ENCODE results near the gene CMSS1.

The CMSS1 gene

DNA sequence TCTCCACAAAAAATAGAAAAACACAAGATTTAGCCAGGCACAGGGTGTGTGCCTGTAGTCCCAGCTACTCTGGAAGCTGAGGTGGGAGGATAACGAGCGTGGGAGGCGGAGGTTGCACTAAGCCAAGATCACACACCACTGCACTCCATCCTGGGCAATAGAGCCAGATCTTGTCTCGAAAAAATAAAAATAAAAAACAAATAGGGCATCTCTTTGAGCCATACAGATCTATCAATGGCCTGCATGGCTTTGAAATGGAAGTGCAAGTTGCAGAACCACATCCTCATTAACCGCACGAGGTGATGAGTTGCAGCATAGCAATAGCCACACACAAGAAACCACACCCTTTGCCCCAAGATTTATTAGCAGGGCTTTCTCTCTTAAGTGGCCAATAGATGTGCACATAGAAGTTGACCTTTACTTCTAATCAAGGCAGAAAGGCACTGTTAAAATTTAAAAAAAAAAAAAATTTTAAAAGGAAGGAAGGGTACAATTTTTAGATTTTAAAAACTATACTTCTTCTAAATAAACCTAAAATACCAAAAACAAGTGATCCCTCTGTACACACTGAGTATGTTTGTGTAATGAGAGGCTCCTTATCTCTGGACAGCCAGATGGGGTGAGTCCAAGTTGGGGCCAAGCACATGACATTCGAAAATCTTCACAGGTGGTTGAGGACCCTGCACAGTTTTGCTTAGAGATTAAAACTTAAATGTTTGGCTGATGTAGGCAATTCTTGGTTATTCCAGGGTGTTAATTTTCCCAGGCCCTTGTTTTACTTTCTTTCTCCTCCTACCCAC lies 243.2 kb downstream of the CMSS1 start:
- no peak for DNase-seq

DNA sequence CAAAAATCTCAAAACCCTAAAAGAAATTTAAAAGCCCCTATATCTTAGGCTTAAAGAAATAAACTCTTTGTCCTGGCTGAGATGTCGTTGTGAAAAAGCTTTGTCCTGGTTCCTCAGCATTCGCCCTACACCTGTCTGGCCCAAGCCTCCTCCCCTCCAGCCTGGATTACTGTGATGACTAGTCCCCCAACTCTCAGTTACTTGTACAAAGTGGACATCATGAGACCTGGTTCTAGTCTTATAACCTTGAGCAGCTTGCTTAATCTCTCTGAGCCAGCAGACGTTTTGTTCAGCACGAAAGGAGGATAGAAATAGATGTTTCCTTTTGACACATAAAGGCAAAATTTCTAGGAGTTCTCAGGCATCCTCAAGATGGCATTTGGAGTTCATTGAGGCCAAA lies 245.0 kb downstream of the CMSS1 start:
- no peak for DNase-seq

DNA sequence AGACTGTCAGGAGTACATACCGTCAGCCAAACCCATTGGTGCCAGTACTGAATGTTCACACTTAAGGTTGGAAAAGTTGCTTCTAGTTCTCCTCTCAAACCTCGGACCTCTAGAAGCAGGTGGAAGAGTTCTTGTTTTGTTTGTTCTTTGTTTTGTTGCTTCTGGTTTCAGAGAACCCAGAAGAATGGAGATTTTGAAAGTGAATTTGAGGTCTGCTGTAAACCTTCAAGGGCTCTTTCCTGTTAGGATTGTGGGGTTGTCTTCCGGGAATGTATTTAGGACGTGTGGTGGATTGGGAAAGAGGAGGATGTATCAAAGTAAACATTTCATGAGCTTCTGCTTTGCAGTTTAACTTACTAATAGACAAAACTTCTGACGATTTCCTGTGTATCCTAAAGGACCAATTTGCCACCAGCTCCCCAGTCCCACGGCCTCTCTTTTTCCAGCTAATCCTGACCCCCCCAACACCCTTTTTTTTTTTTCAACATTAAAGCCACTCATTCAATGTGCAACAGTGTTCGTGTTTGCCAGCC lies 246.3 kb downstream of the CMSS1 start:
- no peak for DNase-seq

DNA sequence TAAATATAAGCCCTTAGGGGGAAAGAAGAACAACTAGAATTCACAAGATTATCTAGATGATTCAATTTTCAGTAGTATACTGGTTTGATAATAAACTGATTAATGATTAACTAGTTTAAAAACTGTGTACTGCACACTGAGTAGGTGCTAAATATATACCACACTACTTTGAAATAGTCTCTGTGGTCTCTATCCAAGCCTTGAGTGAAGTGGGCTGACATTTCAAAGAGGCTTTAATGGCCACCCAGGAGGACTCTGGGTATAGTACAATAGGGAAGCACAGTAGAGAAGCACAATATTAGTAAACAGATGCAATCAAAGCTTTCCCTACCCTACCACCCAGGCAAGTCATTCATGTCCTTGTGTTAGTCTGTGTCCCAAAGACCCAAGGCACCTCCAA lies 249.9 kb downstream of the CMSS1 start:
- no peak for DNase-seq

DNA sequence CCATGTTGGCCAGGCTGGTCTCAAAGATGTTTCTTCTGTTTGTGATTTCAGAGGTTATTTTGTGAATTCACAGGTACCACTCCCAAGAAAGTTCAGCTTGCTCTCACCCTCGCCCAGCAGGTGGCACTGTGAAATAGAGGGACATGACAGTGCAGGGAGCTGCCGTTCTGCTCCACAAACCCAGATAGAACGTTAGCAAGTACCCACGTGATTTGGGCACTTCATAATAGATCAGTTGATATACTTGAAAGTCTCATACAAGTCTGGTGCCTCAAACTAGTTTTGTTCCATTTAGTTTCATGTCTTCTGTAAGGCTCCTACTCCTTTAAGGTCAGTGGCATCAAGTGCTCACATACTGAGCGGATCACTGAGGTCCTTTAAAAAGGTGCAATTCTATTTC lies 251.2 kb downstream of the CMSS1 start:
- peak; percentile 60 for DNase-seq

DNA sequence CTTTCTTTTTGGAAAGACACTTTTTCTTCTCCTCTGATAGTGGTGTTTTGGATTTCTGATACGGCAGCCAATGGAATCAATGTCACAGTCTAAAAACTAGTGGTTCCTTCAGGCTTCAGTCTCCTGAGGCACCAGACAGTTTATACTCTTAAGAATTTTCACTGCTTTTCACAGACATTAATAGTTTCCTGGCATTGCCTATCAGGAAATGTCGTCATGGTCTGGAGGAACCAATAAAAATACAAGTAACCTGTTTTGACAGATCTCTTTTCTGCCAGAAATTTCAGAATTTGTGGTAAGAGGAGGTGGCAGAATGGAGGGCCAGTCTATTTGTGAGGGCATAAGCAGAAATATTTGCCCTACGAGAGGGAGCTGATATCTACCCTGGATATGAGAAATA lies 251.8 kb downstream of the CMSS1 start:
- DNase-seq: no peak

DNA sequence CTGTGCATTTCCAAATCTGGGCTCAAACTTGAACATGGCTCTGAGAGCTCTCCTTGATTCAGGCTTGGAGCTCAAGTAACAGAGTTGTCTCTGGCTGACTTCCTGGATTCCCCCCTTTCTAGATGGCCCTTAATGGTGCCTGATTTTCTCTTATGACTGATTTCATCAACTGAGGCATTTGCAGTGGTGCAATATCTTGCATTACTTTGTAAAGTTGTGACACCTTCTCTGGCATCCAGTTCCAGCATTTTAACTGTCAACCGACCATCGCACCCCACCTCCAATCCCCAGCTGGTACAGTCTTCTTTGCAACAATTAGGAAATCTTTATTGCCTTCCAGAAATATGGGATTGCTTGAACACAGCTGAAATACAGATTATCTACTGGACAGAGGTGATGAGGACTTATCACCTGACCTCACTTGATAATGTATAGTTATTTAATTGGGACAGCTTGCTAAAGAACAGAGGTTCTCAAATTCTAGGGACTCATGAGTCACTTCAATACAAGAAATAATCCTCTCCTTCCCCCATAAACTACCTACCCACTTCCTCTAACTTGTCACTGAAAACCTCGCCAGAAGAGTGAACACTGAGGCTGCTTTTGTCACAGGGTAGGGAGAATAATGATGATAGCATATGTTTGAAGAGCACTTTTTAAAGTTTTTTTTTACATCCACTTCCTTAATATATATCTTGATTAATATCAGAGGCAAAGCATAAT lies 254.8 kb downstream of the CMSS1 start:
- no peak for DNase-seq

DNA sequence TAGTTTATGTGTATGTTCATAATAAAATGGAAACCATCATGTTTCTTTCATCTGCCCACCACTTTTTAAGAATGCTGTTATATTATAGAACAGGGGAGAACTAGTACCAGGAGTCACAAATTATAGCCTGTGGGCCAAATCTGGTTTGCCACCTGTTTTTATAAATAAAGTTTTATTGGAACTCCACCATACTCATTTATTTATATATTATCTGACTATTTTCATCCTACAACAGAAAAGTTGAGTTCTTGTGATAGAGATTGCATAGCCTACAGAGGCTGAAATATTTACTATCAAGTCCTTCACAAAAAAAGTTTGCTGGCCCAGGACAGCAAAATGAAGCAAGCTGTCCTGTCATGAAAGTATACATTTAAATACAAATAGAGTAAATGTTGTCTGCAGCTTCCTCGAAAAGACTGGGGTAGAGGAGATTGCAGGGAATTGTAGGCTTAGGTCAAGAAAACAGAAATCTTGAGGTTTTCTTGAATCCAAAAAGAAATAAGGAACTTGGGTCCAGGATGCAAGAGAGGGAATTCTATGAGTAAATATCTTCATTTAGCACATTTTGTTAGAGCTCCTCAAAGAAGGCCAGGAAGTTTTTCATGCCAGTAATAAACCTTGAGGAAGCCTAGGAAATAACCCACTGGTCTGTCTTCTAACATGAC lies 255.5 kb downstream of the CMSS1 start:
- no peak for DNase-seq

DNA sequence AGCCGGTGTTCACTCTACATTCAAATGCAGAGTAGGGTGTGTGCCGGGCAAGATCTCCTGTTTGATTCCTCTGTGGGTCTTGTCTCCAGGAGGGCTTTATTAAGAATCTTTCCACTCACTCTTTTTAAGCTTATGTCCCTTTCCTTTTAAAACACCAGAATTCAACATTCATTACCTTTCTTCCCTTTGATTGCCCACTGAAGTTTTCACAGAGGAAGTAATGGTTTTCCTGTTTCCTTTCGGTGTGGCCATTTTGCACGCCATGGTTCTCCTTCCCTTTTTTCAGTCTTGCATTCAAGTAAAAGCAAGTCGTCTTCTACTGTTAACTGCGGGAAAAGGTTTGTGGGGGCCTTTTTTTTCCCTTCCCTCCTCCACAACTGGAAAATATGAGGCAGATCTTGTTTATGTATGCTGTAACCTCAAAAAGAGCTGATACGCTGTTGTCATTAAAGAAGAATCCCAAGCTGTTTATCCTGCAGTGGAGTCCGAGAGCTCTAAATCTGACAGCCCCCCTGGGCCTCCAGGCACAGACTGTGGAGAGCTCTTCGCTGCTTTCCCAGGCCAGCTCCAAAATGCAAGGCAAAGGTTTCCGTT lies 256.1 kb downstream of the CMSS1 start:
- peak; percentile 4 for DNase-seq

DNA sequence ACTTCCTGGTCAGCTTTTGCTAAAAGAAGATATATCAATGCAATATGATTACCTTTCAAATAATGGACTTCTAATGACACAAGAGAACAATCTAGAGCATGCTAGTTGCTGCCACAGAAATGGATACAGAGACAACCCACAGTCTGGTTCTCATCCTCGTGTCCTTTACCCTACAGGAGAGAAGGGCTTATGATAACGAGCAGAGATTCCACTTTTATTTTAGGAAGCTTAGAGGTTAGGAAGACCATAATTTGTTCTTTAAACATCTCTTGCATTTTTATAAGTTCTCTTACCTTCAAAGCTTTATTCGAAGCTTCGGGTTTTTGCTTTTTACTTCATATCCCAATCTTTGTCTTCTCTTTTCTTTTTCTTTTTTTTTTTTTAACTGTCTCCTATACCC lies 257.5 kb downstream of the CMSS1 start:
- no peak for DNase-seq

DNA sequence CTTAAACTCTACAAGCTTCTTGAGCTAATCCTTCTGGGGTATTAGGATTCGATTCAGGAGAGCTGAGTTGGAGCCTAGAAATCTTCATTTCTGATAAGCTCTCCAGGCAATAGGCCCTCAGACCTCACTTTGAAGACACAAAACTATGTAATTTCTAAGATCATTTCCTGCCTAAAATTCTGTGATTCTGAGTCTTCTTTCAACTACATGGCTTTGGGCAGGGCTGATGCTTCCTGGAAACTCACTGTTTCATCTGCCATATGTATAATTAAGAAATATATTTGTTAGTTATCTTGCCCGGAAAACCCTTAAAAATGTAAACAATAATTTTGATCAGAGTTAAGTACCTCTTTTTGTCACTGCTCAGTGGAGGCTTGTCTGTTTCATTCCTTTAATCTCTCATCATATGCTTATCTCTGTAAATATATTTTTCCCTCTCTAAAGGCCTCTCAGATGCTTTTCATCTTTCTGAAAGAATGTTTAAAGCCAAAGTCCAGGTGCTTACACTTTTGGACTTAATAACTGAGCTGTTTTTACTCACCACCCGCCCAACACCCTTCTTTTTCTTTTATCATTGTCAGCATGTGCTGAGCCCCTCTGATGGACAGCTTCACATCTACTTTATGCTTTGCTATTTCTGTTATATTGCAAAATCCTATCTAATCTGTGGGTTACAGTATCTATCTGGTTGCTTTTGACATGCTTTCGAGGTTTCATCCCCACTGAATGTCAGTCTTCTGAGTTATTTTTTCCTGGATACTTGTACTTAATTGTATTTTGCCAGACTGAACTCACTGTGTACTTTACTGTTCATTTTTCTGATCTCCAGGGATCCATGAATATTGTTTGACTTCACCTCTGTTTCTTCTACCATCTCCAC lies 258.4 kb downstream of the CMSS1 start:
- no peak for DNase-seq

DNA sequence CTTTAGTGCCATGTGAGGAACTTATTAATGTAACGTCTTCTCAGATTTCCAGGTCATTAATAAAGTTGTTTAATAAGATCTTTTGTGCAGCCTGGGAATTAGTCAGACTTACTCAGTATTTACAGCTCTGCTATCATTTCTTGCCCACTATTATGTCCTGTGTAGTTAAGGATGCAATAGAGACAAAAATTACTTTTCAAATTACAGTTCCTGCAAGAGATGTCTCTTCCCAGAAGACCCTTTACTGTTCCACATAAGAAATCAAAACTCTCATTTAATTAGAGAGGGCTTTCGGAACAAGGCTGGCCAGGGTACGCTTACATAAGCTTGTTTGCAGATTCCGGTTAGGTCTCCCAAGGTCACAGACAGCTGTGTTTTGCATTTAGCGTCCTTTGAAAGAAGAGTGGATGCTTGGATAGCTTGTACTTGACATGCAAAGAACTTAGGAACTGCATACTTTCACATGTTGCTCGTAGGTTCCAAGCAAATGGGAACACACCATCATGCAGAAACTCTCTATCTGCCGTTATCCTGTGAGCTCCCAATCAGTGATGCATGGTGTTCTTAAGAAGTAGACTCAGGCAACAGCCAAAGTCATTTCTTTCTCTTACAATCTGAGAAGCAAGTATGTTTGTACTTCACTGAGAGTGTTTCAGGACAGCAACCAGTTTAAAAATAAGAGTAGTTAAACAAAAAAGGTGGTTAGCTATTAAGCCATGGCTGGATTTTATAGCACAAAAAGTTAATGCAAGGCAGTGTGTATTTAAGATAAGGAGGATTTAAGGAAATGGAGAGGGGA lies 259.3 kb downstream of the CMSS1 start:
- DNase-seq: no peak

DNA sequence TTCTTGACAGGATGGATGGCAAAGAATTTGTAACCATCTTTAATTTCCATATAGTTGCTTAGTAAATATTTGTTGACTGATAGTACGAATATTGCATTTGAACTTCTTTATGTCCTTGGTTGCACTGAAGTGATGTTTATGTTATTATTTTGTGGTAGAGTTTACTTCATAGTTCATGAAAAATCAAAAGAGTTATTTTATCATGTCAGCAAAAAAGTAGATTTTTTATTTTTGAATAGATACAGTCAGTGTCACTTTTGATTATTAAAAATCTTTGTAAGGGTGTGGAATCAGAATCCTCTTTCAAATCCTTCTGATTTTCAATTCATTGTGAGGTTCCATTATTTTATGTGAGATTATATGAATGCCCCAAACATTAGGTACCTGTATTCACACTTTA lies 261.7 kb downstream of the CMSS1 start:
- DNase-seq: no peak

DNA sequence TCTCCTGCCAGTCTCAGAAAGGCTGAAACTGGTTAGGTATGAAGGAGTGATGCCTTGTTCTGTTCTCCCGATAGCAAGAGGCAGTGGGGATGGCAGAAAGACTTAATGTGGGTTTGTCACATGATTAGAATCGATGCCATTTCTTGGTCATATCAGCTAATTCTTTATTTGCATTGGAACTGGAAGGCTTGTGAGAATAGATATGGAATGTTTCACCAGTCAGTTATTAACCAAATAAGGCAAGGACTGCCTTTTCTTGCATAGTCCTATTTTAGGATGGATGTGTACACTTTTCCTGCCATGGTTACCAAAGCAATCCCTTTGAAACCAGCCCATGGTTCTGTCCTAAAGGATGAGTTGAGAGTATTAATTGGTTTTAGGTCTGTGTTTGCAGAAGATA lies 262.9 kb downstream of the CMSS1 start:
- no peak for DNase-seq

DNA sequence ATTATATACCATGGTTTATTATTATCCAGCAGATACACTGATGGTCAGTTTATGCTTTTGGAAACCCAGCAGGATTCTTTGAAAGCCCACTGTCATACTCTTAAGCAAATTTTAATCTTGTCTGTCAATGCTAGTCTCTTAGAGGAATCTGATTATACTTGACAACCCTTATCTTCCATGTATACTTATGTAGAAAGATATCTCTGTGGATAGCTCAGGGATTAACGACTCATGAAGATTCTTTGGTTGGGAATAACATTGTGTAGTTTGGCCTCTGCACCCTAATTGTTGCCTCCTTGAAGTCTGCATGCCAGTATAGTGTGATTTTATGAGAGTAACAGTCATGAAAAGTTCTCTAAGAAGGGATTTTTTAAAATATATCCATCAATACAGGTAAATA lies 263.6 kb downstream of the CMSS1 start:
- DNase-seq: no peak

DNA sequence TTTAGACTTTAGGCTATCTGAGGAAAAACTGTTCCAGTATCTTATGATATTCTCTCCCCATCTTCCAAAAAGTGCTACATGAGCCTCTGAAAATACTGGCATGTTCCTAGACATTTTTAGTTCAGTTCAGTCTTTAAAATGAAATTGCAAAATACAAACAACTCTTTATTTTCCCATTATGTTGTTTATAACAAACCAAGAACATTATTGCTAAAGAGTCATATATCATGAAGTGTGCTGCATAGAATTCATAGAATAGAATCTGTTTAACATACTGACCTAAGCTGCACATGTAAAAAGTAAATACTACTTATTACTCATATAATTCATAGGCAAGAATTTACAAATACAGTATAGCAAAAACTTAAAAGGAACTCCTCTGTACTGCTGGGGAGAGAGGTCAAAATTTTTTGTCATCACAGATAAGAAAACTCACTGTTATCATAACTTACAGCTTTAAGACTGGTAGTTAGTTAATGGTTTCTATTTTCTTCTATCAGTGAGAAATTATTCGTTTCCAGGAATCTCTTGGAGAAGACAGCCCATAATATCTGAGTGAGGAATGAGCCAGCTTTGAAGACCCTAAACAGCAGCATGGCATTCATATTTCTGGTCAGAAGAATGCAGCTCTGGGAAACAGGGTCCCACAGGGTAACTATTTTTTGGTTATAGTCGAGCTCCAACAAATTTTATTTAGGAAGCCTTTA lies 264.5 kb downstream of the CMSS1 start:
- no peak for DNase-seq

DNA sequence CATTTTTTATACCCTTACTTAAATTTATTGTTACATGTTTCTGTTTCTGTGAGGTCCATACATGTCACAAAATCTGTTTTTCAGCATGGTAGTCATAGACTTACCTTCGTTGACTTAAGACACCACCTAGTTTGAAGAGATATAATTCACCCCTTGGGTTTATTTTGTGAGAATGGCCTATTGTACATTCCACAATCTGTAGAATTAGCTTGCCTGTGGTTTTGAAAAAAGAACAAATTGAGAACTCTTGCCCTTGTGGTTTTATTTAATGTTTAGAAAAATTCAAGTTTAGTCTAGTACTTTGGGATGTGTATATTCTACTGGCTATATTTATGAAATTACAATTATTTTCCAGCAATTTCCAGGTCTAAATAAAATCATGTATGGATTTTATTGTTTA lies 265.1 kb downstream of the CMSS1 start:
- DNase-seq: no peak

DNA sequence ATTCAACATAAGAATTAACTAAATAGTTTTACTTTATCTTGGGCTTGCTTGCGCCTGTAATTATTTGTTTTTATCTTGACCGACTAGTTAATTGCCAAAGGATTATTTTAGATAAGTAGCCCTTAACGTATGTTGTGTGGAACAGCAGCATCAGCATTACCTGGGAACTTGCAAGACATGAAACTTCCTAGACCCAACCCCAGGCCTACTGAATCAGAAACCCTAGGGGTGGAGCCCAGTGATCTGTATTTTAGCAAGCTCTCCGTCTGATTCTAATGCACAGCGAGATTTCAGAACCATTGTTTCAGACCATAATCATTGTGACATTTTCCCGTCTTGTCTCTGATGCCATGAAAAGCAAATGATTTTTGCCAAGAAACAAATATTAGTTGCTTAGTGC lies 265.5 kb downstream of the CMSS1 start:
- no peak for DNase-seq

DNA sequence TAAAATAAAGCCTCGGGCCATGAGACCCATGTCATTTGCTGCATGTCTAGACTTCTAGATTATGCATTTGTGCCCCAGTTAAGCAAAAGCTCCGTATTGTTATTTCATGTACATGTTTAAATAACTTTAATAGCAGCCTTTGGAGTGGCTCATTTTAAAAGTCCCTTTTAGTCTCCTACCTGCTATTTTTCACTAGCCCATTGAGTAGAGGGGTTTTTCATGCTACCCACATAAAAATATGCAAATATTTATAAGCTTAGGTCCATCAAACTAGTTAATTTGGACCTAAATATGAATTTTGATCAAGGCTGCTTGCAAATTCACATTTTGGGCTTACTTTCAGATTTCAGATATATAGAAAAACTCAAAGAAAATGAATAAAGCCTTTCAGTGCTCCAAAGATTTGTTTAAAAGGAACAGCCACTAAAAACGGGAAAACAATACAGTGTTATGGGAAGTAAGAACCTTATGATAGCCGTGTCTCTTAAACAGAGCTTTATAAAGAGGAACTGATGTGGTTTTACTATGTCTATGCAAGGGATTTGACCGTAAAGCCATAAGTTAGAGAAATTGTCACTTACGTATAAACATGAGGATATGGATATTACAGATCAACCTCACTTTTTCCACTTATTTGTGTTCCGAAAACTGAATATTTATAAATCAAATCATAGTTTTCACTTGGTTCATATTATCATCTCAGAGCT lies 266.6 kb downstream of the CMSS1 start:
- DNase-seq: no peak

DNA sequence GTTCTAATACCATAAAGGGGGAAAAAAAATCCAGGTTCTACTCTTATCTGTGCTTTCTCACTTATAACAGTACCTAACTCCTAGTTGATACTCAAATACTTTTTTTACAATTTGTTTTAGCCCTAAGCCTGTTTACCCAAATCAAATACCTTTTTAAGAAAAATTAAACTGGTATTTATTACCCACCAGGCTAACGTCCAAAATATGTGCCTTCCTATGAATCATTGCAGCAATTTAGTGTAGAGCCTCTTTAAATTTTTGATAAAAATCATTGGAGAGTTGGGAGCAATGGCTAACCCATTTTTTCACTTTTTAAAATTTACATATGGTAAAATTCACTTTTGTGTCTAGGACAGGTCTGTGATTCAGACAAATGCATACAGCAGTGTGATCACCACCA lies 268.7 kb downstream of the CMSS1 start:
- no peak for DNase-seq

Measured in central memory CD4-positive, alpha-beta T cell (primary cell).